ENCODE data around the gene ANKRD55. TPM values are rescaled to one million over a fixed set of nuclear protein-coding genes. Genes with fewer than 3 reads are reported as not detected.

Gene ANKRD55
- under 1 TPM in 1 of 4 donors, not detected in 3; 0.09 TPM for total RNA-seq

GRCh38 chr5:56233230-56233629, at the start of gene ANKRD55:
ANKRD55 (minus strand) TSS chr5:56233330; CDS start chr5:56232913, 417 bp downstream.
- Histone ChIP-seq H3K36me3 (no peaks in the 10 kb centered on the region), H3K27ac (no peak within 1 kb of the TSS), H3K9me3 (no peaks in the 10 kb centered on the region), H3K4me1 (no peaks in the 10 kb centered on the region), H3K4me3 (no peak within 1 kb of the TSS), H3K27me3 (peaks cover 0 to 39% (median 0%) of the 10 kb centered on the region in 4 donors)
- 44 to 52% methylated on average over 6 to 8 of the region's 8 CpGs for WGBS, 2 donors
- DNase-seq = no peak
- TF ChIP-seq POLR2A (IDR thresholded peaks at IDR 0.05) = no peak
- TF ChIP-seq, protein P1, sequence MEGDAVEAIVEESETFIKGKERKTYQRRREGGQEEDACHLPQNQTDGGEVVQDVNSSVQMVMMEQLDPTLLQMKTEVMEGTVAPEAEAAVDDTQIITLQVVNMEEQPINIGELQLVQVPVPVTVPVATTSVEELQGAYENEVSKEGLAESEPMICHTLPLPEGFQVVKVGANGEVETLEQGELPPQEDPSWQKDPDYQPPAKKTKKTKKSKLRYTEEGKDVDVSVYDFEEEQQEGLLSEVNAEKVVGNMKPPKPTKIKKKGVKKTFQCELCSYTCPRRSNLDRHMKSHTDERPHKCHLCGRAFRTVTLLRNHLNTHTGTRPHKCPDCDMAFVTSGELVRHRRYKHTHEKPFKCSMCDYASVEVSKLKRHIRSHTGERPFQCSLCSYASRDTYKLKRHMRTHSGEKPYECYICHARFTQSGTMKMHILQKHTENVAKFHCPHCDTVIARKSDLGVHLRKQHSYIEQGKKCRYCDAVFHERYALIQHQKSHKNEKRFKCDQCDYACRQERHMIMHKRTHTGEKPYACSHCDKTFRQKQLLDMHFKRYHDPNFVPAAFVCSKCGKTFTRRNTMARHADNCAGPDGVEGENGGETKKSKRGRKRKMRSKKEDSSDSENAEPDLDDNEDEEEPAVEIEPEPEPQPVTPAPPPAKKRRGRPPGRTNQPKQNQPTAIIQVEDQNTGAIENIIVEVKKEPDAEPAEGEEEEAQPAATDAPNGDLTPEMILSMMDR (IDR thresholded peaks at IDR 0.05) = no peak
- intact Hi-C loops (cut with DNase I) = no loop called here

- H3K27ac ChIP-seq = no peak overlapping the region
- no peaks in the 10 kb centered on the region for H3K36me3 ChIP-seq
- 86 to 100% methylated on average over 1 of the region's 1 CpG for WGBS, 2 donors
- no peak for DNase-seq
- no peak for TF ChIP-seq POLR2A (IDR thresholded peaks at IDR 0.05)
- TF ChIP-seq, protein P1 (IDR thresholded peaks at IDR 0.05) = no peak
- no peak overlapping the region for H3K4me3 ChIP-seq
- peaks cover 0 to 19% (median 0%) of the 10 kb centered on the region in 3 donors for H3K4me1 ChIP-seq
- no peaks in the 10 kb centered on the region for H3K27me3 ChIP-seq
- intact Hi-C loops (cut with DNase I) = no loop called here
- no peaks in the 10 kb centered on the region for H3K9me3 ChIP-seq
These were observed 49.1 kb upstream of the ANKRD55 start for GRCh38 chr5:56282216-56282615.

- DNase-seq = no peak
- no peak for TF ChIP-seq POLR2A (IDR thresholded peaks at IDR 0.05)
- TF ChIP-seq, protein P1 (IDR thresholded peaks at IDR 0.05) = no peak
These were observed 48.5 kb upstream of the ANKRD55 start for GRCh38 chr5:56281489-56282165.

DNA sequence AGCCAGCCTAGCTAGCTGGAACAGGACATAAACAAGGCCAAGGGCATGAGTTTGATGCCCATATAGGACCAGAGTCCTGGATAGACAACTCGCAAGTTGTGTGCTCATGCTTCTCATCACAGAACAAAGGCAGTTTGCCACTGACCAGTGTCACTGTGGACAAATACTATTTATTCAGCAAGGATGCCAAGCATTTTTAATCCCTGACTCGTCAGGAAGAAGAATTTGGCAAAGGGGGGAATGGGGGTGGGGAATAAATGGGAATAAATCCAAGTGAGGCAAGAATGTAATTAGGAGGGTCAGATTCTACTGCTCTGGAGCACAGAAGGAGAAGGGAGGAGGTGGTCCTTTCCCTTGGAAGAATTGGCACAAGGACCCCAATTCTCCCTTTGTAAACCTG, 46.8 kb upstream of the ANKRD55 start:
- H3K4me3 ChIP-seq = no peak overlapping the region
- no peaks in the 10 kb centered on the region for H3K27me3 ChIP-seq
- no peak for DNase-seq
- no peaks in the 10 kb centered on the region for H3K36me3 ChIP-seq
- peaks cover 0 to 19% (median 0%) of the 10 kb centered on the region in 3 donors for H3K4me1 ChIP-seq
- peak overlapping the region in 1 of 4 donors; percentile 21 for H3K27ac ChIP-seq
- TF ChIP-seq, protein P1 (IDR thresholded peaks at IDR 0.05) = no peak
- TF ChIP-seq POLR2A (IDR thresholded peaks at IDR 0.05) = no peak
- H3K9me3 ChIP-seq = no peaks in the 10 kb centered on the region
- intact Hi-C loops (cut with DNase I) = no loop called here
- WGBS, 2 donors = 6 to 13% methylated on average over 1 to 2 of the region's 2 CpGs

More at GRCh38 chr5:56281489-56282165, 48.5 kb upstream of the ANKRD55 start:
- Histone ChIP-seq H3K27me3 (no peaks in the 10 kb centered on the region), H3K27ac (no peak overlapping the region), H3K4me1 (peaks cover 0 to 19% (median 0%) of the 10 kb centered on the region in 3 donors), H3K4me3 (no peak overlapping the region), H3K36me3 (no peaks in the 10 kb centered on the region), H3K9me3 (no peaks in the 10 kb centered on the region)
- 69 to 76% methylated on average over 5 of the region's 5 CpGs for WGBS, 2 donors
- intact Hi-C loops (cut with DNase I) = no loop called here

DNA sequence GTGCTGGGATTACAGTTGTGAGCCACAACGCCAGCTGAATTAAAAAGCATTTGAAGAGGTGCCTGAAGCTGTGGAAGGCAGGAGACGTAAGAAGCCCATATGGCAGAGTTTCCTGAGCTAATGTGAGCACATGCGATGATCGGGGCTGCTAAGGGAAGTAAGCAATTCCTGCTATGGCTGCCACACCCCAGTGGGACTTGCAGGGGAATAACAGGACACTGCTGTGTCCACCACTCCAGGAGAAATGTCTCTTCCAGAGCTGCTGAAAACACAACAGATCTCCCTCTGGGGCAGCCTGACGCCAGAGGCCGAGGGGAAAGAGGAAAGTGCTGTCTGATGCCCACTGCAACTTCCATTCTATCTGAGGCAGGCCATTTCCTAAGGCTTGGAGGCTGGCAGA, 46.2 kb upstream of the ANKRD55 start:
- H3K4me3 ChIP-seq = no peak overlapping the region
- WGBS, 2 donors = 82 to 94% methylated on average over 3 to 5 of the region's 6 CpGs
- peak overlapping the region in 1 of 4 donors; percentile 21 for H3K27ac ChIP-seq
- H3K27me3 ChIP-seq = no peaks in the 10 kb centered on the region
- H3K9me3 ChIP-seq = no peaks in the 10 kb centered on the region
- DNase-seq = no peak
- peaks cover 0 to 19% (median 0%) of the 10 kb centered on the region in 3 donors for H3K4me1 ChIP-seq
- no peaks in the 10 kb centered on the region for H3K36me3 ChIP-seq
- TF ChIP-seq, protein P1 (IDR thresholded peaks at IDR 0.05) = no peak
- intact Hi-C loops (cut with DNase I) = no loop called here
